ENCODE results near the gene CCDC3.
"Not testable (repeated sequence)": the region's sequence is repeated elsewhere in the genome, so short reads cannot be mapped to it uniquely, and the experiment has no call there.

DNA sequence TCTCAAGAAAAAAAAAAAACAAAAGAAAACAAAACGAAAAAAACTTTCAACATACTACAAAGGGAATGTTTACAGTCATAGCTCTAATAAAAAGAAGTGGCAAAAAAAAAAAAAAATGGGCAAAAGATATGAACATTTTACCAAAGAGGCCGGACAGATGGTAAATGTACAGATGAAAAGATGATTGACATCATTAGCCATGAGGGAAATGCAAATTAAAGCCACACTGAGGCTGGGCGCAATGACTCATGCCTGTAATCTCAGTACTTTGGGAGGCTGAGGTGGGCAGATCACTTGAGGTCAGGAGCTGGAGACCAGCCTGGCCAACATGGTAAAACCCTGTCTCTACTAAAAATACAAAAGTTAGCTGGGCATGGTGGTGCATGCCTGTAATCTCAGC, 17.9 kb downstream of the CCDC3 start:
- TF ChIP-seq, protein P1, sequence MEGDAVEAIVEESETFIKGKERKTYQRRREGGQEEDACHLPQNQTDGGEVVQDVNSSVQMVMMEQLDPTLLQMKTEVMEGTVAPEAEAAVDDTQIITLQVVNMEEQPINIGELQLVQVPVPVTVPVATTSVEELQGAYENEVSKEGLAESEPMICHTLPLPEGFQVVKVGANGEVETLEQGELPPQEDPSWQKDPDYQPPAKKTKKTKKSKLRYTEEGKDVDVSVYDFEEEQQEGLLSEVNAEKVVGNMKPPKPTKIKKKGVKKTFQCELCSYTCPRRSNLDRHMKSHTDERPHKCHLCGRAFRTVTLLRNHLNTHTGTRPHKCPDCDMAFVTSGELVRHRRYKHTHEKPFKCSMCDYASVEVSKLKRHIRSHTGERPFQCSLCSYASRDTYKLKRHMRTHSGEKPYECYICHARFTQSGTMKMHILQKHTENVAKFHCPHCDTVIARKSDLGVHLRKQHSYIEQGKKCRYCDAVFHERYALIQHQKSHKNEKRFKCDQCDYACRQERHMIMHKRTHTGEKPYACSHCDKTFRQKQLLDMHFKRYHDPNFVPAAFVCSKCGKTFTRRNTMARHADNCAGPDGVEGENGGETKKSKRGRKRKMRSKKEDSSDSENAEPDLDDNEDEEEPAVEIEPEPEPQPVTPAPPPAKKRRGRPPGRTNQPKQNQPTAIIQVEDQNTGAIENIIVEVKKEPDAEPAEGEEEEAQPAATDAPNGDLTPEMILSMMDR (IDR thresholded peaks at IDR 0.05): not testable (repeated sequence)
- not testable (repeated sequence) for TF ChIP-seq EP300 (IDR thresholded peaks at IDR 0.05)

Measured in sigmoid colon (tissue), 4 donors.